HG03097 (cell line): ENCODE measurements around the gene MGRN1.

Source experiments
- ATAC-seq: cut with Tn5 transposase; IDR thresholded peaks from one replicate; pipeline ENCODE4 v1.9.1; 2021; ENCODE audit not compliant: unreplicated experiment, low FRiP score

Gene MGRN1

GRCh38 chr16:4618645-4619418, 5.8 kb upstream of the MGRN1 start:
- no peak for ATAC-seq

GRCh38 chr16:4623593-4623992, 1.0 kb upstream of the MGRN1 start:
- ATAC-seq, result no peak

- ATAC-seq, result peak; percentile 40
Observed at GRCh38 chr16:4624827-4625559, 367 bp downstream of the MGRN1 start.

GRCh38 chr16:4625560-4626159, 1.0 kb downstream of the MGRN1 start:
- no peak for ATAC-seq

- no peak for ATAC-seq
Observed at GRCh38 chr16:4626396-4626795, 1.8 kb downstream of the MGRN1 start.

GRCh38 chr16:4628283-4628682, 3.7 kb downstream of the MGRN1 start:
- no peak for ATAC-seq

GRCh38 chr16:4631444-4631843, 6.8 kb downstream of the MGRN1 start:
- no peak for ATAC-seq

GRCh38 chr16:4633910-4634635, 9.4 kb downstream of the MGRN1 start:
- ATAC-seq, result no peak

- no peak for ATAC-seq
Observed at GRCh38 chr16:4634768-4635167, 10.1 kb downstream of the MGRN1 start.

- no peak for ATAC-seq
Observed at GRCh38 chr16:4636196-4636595, 11.6 kb downstream of the MGRN1 start.

- ATAC-seq, result no peak
Observed at GRCh38 chr16:4637501-4638166, 13.0 kb downstream of the MGRN1 start.

- ATAC-seq, result no peak
Observed at GRCh38 chr16:4639899-4640509, 15.4 kb downstream of the MGRN1 start.

GRCh38 chr16:4640572-4641305, 16.1 kb downstream of the MGRN1 start:
- ATAC-seq, result no peak

- ATAC-seq, result no peak
Observed at GRCh38 chr16:4641306-4641687, 16.7 kb downstream of the MGRN1 start.

- ATAC-seq, result no peak
Observed at GRCh38 chr16:4641895-4642294, 17.3 kb downstream of the MGRN1 start.

- no peak for ATAC-seq
Observed at GRCh38 chr16:4646773-4647643, 22.4 kb downstream of the MGRN1 start.

GRCh38 chr16:4647644-4647980, 23.0 kb downstream of the MGRN1 start:
- no peak for ATAC-seq

- no peak for ATAC-seq
Observed at GRCh38 chr16:4648917-4649316, 24.3 kb downstream of the MGRN1 start.
